GM18861 (cell line): ENCODE measurements around the gene DHRS3.
"Not testable (repeated sequence)": the region's sequence is repeated elsewhere in the genome, so short reads cannot be mapped to it uniquely, and the experiment has no call there.

ENCODE experiments used
- ATAC-seq: cut with Tn5 transposase; IDR thresholded peaks from one replicate; pipeline ENCODE4 v1.9.1; 2021; ENCODE audit not compliant: unreplicated experiment

The DHRS3 gene

DNA sequence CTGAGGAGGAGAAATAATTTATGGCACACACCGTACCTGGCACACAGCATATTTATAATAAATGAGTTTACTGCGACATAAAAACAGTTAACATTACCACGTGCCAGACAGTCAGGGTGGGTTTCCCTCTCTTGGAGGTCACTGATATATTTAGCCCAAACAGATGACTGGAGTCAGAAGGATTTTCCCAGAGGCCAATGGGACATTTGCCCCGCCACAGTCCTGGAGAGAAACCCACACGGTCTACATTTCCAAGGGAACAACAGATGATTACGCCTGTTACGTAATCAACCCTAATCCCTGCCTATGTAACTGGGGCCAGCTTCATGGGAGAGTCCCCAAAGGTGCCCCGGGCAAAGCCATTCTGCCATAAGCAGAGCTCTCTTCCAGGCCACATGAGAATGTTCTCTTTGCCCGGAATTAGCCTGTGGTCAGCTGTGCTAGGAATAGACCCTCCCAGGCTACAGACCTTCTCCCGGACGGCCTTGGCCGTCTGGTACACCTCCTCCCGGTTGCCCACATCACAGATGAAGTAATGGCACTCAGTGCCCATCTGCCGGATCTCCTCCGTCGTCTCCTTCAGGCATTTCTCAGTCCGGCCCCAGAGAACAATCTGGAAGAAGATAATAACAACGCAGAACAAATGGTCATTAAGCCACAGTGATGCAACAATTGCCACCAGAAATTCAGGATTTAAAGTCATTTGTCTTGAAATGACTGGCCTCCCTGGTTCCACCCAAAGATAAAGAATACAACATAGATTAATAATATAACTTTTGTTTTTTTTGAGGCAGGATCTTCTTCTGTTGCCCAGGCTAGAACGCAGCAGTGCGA lies 37.7 kb downstream of the DHRS3 start:
- no peak for ATAC-seq

DNA sequence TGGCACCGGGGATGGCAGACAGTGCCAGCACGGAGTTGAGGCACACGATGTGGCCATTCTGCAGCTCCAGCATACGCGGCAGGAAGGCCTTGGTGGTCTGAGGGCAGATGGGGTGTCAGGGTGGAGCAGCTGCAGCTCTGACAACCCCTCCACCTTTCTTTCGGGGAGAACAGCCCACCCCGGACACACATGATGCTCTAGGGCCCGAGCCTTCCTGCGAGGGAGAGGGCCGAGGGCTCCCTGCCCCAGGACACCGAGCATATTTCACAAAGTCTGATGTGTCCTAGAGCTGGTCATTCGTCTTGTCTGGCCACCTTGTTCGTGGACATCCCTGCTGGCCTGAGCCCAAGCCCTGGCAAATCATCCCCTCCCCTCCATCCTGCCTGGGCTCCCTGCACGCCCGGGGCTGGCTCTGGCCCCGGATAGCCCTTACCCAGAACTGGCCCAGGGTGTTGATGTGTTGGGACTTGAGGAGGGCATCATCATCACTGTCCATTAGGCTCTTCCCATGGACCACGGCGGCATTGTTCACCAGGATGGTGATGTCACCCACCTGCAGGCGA lies 39.1 kb downstream of the DHRS3 start:
- no peak for ATAC-seq

GRCh38 chr1:12577020-12577419 lies 41.0 kb downstream of the DHRS3 start:
- no peak for ATAC-seq

DNA sequence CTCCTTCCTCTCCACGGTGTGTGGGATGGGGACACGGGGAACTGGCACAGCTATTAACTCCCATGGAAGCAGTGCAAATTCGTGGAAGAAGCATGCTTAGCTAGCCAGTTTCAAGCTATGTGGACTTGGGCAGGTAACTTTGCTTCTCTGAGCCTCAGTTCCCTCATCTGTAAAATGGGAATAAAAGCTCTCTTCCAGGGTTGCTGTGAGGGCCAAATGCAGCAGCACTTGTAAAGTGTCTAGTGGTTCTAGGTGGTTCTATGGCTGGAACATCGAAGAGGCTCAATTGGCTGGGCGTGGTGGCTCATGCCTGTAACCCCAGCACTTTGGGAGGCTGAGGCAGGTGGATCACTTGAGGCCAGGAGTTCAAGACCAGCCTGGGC lies 43.3 kb downstream of the DHRS3 start:
- ATAC-seq, result no peak

- no peak for ATAC-seq
Measured at GRCh38 chr1:12573015-12573825, 44.8 kb downstream of the DHRS3 start.

GRCh38 chr1:12572522-12572921 lies 45.5 kb downstream of the DHRS3 start:
- ATAC-seq, result no peak

GRCh38 chr1:12570291-12570690 lies 47.7 kb downstream of the DHRS3 start:
- ATAC-seq, result no peak

DNA sequence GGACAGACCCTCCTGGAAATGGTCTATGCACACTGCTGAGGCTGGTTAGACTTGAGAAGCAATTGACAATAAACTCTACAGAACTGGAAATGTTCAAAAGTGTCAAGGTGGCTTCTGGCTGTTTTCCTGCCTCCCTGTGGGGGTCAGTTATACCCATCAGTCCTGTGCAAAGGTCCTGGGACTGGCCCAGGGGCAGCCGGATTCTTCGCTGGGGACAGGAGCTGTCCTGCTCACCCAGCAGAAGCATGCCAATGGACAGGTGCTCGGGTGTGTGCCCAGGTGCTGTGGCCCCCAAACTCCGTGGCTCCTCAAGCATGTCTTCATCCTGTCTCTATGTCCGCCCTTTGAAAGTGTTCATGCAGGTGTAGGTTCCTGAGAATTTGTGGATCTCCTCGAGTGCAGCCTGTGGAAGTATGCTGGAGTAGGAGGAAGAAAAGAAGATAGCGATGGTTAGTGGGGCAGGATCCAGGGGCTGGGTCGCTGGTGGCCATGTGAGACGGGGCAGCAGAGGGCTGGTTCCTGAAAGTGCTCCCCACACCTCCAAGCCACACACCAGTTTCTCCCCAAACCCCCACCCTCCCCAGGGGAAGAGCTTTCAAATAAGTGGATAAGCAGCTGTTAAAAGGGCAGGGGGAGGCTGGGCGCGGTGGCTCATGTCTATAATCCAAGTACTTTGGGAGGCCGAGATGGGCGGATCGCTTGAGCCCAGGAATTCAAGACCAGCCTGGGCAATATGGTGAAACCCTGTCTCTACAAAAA lies 49.8 kb downstream of the DHRS3 start:
- no peak for ATAC-seq

DNA sequence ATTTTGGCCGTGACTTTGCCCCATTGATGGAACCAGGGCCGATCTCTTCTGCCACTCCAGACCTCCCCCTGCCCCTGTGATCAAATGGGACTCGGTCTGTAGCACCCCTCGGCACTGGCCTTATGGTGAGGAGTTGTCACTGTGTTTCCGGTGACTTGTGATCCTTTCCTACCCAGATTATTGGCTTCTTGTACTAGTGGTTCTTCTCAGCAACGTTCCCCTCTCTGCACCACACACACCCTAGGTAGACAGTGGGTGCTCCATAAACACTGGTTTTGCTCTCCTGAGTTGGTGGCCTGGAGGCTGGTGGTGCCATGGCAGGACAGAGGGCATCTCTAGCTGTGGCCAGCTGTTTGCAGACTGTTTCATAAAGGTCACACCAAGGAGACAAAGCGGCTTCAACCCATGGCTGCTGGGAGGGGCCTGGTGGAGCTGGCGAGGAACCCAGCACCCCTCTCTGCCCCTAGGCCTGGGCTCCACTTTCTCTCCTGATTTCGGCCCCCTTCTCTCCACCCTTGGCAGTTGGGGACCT lies 50.7 kb downstream of the DHRS3 start:
- ATAC-seq, result no peak

GRCh38 chr1:12566484-12567287 lies 51.3 kb downstream of the DHRS3 start:
- ATAC-seq, result no peak

DNA sequence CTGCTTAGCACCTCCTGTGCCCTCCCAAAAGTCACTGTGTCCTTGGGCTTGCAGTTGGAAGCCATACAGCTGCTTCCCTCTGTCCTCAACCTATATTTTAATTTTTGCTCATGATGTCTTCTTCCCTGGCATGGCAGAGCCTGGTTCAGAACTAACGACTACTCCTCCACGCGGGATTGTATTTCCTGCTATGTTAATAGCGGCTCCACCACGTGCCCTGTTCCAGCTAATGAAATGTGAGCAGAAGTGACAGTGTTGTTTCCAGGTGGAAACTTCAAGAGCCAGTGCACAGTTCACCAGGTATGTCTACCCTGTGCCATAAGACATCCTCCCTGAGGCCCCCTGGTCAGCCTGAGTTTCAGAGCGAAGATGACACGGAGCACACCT lies 52.1 kb downstream of the DHRS3 start:
- ATAC-seq, result no peak

GRCh38 chr1:12565094-12565965 lies 52.7 kb downstream of the DHRS3 start:
- ATAC-seq, result no peak

DNA sequence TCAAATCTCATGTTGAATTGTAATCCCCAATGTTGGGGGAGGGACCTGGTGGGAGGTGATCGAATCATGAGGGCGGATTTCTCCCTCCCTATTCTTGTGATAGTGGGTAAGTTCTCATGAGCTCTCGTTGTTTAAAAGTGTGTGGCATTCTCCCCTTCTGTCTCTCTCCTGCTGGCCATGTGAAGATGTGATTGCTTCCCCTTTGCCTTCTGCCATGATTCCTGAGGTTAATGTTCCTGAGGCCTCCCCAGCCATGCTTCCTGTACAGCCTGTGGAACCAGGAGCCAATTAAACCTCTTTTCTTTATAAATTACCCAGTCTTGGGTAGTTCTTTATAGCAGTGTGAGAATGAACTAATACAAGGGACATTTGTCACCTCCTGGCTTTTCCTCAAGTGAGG lies 53.8 kb downstream of the DHRS3 start:
- ATAC-seq, result not testable (repeated sequence)

- ATAC-seq, result no peak
Measured at GRCh38 chr1:12562955-12563576, 54.9 kb downstream of the DHRS3 start.

DNA sequence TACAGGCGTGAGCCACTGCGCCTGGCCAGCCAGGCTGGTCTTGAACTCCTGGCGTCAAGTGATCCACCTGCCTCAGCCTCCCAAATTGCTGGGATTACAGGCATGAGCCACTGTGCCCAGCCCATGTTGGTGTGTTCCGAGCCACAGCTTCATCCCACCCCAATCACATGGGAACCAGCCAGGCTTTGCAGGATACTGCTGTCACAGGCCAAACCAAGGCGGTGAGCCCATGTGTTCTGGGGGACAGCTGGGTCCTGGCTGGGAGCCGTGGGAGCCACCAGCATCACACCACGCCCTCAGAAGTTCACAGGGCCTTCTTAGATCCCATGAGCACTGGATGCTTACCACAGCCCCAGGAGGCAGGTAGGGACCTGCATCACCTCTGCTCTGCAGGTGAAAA lies 56.9 kb downstream of the DHRS3 start:
- ATAC-seq, result no peak

- ATAC-seq, result no peak
Measured at GRCh38 chr1:12556957-12557935, 60.8 kb downstream of the DHRS3 start.

- no peak for ATAC-seq
Measured at GRCh38 chr1:12556368-12556930, 61.6 kb downstream of the DHRS3 start.
